Mammary epithelial cell (primary cell): Measurements from ENCODE around the gene PGLYRP3.

Experiments
- CTCF ChIP-seq, 2 donors: IDR thresholded peaks in 1 of 2; conservative IDR thresholded peaks in 1 of 2; 2 replicates each; pipeline ENCODE4 v1.5.1; 2011 to 2012; ENCODE audit warnings: inconsistent platforms in 2 of 2, low read length in 2 of 2, mild to moderate bottlenecking in 2 of 2, control low read depth in 1 of 2, low read depth in 1 of 2; ENCODE audit not compliant: insufficient read depth in 1 of 2; ENCODE audit errors: extremely low read depth in 1 of 2
- EZH2 ChIP-seq: IDR thresholded peaks from 2 replicates; pipeline ENCODE4 v1.6.1; 2012; ENCODE audit warnings: low read length, inconsistent platforms, borderline replicate concordance

GRCh38 chr1:153341431-153341934 lies 28.7 kb upstream of the PGLYRP3 start:
- TF ChIP-seq CTCF (conservative IDR thresholded peaks at IDR 0.05 in 1 of 2, IDR thresholded peaks at IDR 0.05 in 1 of 2; ENCODE audit: extremely low read depth in 1 of 2, insufficient read depth in 1 of 2, low read depth in 1 of 2, low read length in 2 of 2) (no peak), EZH2 (no peak)
